Non-pigmented ciliary epithelial cell (primary cell): Measurements from ENCODE around the gene LCK.

Experiments used
- DNase-seq: peaks from one replicate; pipeline ENCODE4 v3.0.0-alpha.2; 2010; ENCODE audit warnings: low read depth

Gene LCK

GRCh38 chr1:32250893-32251716 lies at the start of gene LCK:
Gene LCK, plus strand, starts transcription at chr1:32251265. Its CDS starts 23,065 bp downstream, at chr1:32274330.
- DNase-seq = no peak

DNA sequence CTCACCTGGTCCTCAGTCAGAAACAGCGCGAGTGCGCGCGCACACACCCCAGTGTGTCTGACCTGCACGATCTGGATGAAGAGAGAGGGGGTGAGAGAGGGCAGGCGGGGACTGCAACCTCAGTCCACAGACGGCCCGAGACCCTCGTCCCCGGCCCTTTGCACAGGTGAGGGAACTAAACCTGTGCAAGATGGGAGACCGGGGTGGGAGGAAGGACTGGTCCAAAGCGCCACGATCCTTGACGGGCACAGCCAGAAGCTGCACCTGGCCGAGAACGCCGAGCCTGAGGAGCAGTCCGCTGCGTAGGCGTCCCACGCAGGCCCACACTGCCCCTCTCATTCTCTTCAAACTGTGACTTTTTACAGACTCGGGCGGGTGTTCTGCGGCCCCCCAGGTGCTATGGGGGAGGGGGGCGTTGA lies 46.1 kb upstream of the LCK start:
- DNase-seq = no peak

GRCh38 chr1:32205401-32206370 lies 45.4 kb upstream of the LCK start, which contains the start of gene IQCC:
Gene IQCC, plus strand, starts transcription at chr1:32205671. Its CDS starts 11 bp downstream, at chr1:32205682.
- DNase-seq = no peak

- DNase-seq = no peak
Observed at GRCh38 chr1:32208469-32208868, 42.6 kb upstream of the LCK start.

GRCh38 chr1:32208891-32209328 lies 42.2 kb upstream of the LCK start, which contains the start of gene DCDC2B:
Gene DCDC2B, plus strand, starts transcription at chr1:32209089. Its CDS starts 5 bp downstream, at chr1:32209094.
- no peak for DNase-seq

GRCh38 chr1:32215629-32216480 lies 35.2 kb upstream of the LCK start:
- DNase-seq = no peak

- DNase-seq = no peak
Observed at GRCh38 chr1:32216566-32216965, 34.5 kb upstream of the LCK start.

DNA sequence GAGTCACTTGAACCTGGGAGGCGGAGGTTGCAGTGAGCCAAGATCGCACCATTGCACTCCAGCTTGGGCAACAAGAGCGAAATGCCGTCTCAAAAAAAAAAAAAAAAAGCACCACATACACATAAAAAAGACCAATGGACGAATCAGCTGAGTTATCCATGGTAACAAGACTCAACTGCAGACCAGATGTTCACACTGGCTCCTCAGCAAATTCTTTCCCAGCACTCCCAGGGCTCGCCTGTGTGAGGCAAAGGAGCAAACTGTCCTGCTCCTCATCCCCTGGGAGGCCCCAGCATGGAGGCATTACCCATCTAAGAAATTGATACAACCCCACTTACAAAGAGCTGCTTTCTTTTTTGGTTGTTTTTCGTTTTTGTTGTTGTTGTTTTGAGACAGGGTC lies 32.0 kb upstream of the LCK start:
- DNase-seq = no peak

- DNase-seq = no peak
Observed at GRCh38 chr1:32220746-32221580, 30.1 kb upstream of the LCK start.

GRCh38 chr1:32221581-32221979 lies 29.5 kb upstream of the LCK start:
- DNase-seq = no peak

GRCh38 chr1:32221980-32222755 lies 28.9 kb upstream of the LCK start, which contains the start of the genes EIF3I and TMEM234:
Gene EIF3I, plus strand, starts transcription at chr1:32222407. Its CDS starts 35 bp downstream, at chr1:32222442.
Gene TMEM234, minus strand, starts transcription at chr1:32222353. Its CDS starts 31 bp downstream, at chr1:32222322.
- no peak for DNase-seq

GRCh38 chr1:32223683-32224082 lies 27.4 kb upstream of the LCK start:
- DNase-seq = no peak

DNA sequence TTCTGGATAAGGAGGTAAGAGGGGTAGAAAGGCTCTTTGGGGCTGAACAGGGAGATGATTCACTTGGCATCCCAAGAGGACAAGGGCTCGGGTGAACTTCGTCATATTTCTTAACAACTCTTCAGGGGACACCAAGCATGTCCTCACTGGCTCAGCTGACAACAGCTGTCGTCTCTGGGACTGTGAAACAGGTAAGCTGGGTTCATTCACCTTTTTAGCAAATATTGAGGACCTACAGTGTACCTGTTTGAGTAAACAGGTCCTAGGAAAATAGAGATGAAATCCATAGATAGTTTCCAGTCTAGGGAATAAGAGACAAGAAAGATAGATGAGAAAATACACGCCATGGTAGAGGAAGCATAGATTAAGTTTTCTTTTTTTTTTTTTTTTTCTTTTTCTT lies 26.8 kb upstream of the LCK start:
- no peak for DNase-seq

- DNase-seq = no peak
Observed at GRCh38 chr1:32228771-32229170, 22.3 kb upstream of the LCK start.

GRCh38 chr1:32231843-32232432 lies 19.1 kb upstream of the LCK start:
- no peak for DNase-seq

- no peak for DNase-seq
Observed at GRCh38 chr1:32232558-32233304, 18.3 kb upstream of the LCK start.

DNA sequence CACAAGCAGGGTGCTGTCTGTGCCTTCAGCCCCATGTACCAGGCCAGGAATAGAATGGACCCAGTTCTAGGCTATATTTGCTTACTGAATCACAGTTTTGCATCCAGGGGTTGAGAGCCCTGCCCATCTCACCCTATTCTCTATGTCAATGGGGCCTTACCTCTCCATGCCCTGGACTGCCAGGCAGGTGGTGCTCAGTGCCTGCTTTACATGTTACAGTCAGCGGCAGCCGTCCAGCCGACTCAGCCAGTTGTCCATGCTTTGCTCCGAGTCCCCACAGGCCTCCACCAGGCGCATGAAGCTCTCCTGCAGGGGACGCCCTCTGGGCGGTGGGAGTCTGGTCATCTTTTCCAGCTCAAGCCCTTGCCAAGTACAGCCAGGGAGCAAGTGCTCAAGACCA lies 16.3 kb upstream of the LCK start:
- no peak for DNase-seq

DNA sequence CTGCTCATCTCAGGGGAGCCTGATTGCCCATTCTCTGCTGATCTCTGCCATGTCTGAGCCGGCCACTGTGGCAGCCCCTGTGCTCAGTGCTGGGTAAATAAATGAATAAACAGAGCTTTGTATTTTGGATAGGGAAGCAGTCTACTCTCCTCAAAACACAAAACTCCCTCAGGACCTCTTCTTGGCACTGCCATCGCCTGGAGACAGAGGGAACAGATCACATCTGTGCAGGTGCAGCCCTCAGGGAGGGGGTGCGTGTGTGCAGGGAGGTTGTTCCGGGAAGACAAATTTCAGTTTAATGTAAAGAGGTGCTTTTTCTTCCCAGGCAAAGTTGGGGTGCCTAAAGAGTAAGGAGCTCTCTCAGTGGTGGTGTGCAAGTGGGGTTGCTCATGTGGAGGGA lies 11.7 kb upstream of the LCK start:
- no peak for DNase-seq

- DNase-seq = no peak
Observed at GRCh38 chr1:32239790-32240139, 11.3 kb upstream of the LCK start.
